CD4-positive, alpha-beta memory T cell (primary cell): ENCODE measurements around the gene PLCH2. TPM values are rescaled to one million over a fixed set of nuclear protein-coding genes. Genes with fewer than 3 reads are reported as not detected.

ENCODE experiments used
- CTCF ChIA-PET: fragments of 350-600 bp; sonication (Branson Sonifier 250); formaldehyde crosslinking; loops from one replicate; lab custom pipeline; 2021; ENCODE audit warnings: inconsistent platforms; ENCODE audit not compliant: partially characterized antibody; lab: Charles Lee
- POLR2A ChIA-PET: fragments of 350-600 bp; sonication (Branson Sonifier 250); formaldehyde crosslinking; loops from one replicate; lab custom pipeline; 2021; ENCODE audit not compliant: partially characterized antibody; lab: Charles Lee
- DNase-seq, 5 donors: peaks; one replicate each; pipeline versions ENCODE4 v3.0.0 to v3.0.0-alpha.2; 2020 to 2022; ENCODE audit warnings: mixed read lengths in 1 of 5
- H3K27ac ChIP-seq: one replicate; pipeline ENCODE4 v1.7.0; 2013; ENCODE audit warnings: low read depth, low read length
- H3K27me3 ChIP-seq: 2 replicates; pipeline ENCODE4 v1.7.0; 2013; ENCODE audit warnings: mild to moderate bottlenecking, low read length, moderate library complexity; ENCODE audit not compliant: insufficient read depth
- H3K36me3 ChIP-seq: 2 replicates; pipeline ENCODE4 v1.7.0; 2013; ENCODE audit warnings: mild to moderate bottlenecking, low read length, moderate library complexity; ENCODE audit not compliant: insufficient read depth
- H3K4me1 ChIP-seq: 2 replicates; pipeline ENCODE4 v1.7.0; 2013; ENCODE audit warnings: mild to moderate bottlenecking, low read length, moderate library complexity; ENCODE audit not compliant: insufficient read depth
- H3K4me3 ChIP-seq, 2 donors: one replicate each; pipeline ENCODE4 v1.7.0; 2013; ENCODE audit warnings: low read length in 2 of 2, mild to moderate bottlenecking in 1 of 2
- H3K9me3 ChIP-seq, 2 donors: one replicate each; pipeline ENCODE4 v1.7.0; 2013; ENCODE audit warnings: low read length in 2 of 2, control low read depth in 1 of 2; ENCODE audit not compliant: control insufficient read depth in 1 of 2
- H3K27ac Mint-ChIP-seq, 7 donors: one replicate each; pipeline ENCODE4 v1.8.0; 2020 to 2021; ENCODE audit warnings: mixed read lengths in 7 of 7, mild to moderate bottlenecking in 6 of 7, inconsistent platforms in 3 of 7, moderate library complexity in 3 of 7
- H3K27me3 Mint-ChIP-seq, 2 donors: one replicate each; pipeline ENCODE4 v1.8.0; 2020 to 2021; ENCODE audit warnings: mixed read lengths in 2 of 2
- H3K36me3 Mint-ChIP-seq, 2 donors: one replicate each; pipeline ENCODE4 v1.8.0; 2020 to 2021; ENCODE audit warnings: mixed read lengths in 2 of 2, inconsistent platforms in 1 of 2, mild to moderate bottlenecking in 1 of 2
- H3K4me1 Mint-ChIP-seq, 4 donors: one replicate each; pipeline ENCODE4 v1.8.0; 2020 to 2021; ENCODE audit warnings: mixed read lengths in 4 of 4, mild to moderate bottlenecking in 1 of 4
- H3K4me3 Mint-ChIP-seq, 8 donors: one replicate each; pipeline ENCODE4 v1.8.0; 2020 to 2021; ENCODE audit warnings: mixed read lengths in 8 of 8, mild to moderate bottlenecking in 7 of 8, moderate library complexity in 6 of 8, inconsistent platforms in 3 of 8
- H3K9me3 Mint-ChIP-seq, 8 donors: one replicate each; pipeline ENCODE4 v1.8.0; 2020 to 2021; ENCODE audit warnings: mixed read lengths in 8 of 8, mild to moderate bottlenecking in 5 of 8, inconsistent platforms in 3 of 8, moderate library complexity in 1 of 8
- intact Hi-C: fragments of 100-400 bp; cut with micrococcal nuclease; formaldehyde crosslinking; loops from one replicate; pipeline ENCODE4 v1.15.1; 2023
- polyA plus RNA-seq, 2 donors: library from polyadenylated mRNA; unstranded; fragments of 300-500 nt; fragmentation: Illumina TruSeq; gene quantifications; one replicate each; pipeline ENCODE4 v1.2.3, GENCODE V29; 2021
- total RNA-seq, 2 experiments: library from RNA; stranded (reverse); gene quantifications; one replicate each; pipeline ENCODE4 v1.2.3, GENCODE V29; 2021

The PLCH2 gene
- total and polyA plus RNA-seq, 4 experiments from 2014 or later: 2.0 to 31.6 (median 26.6) TPM; not detected in 1

- Mint-ChIP-seq H3K36me3 (peaks cover 0 to 4% of the 10 kb centered on the region in 2 donors), H3K27ac (peak overlapping the region in 3 of 7 donors; percentile 35 to 74 (median 41)), H3K27me3 (no peaks in the 10 kb centered on the region), H3K4me3 (no peak overlapping the region), H3K9me3 (no peaks in the 10 kb centered on the region), H3K4me1 (peaks cover 9 to 31% (median 23%) of the 10 kb centered on the region in 4 donors)
- CTCF ChIA-PET: interaction anchor here (1.1 kb wide), 1 partner anchor 81 kb away, joined by 3 read pairs; the partner anchor contains the start of gene PEX10
- Histone ChIP-seq H3K4me3 (no peak overlapping the region), H3K27ac (no peak overlapping the region), H3K36me3 (no peaks in the 10 kb centered on the region), H3K4me1 (peaks cover 24% of the 10 kb centered on the region), H3K27me3 (no peaks in the 10 kb centered on the region), H3K9me3 (no peaks in the 10 kb centered on the region)
- DNase-seq: no peak
- POLR2A ChIA-PET: interaction anchor here (1.2 kb wide), 1 partner anchor 30 kb away, joined by 3 read pairs; no protein-coding TSS in a partner anchor
- intact Hi-C loops: no loop called here
Observed at GRCh38 chr1:2494323-2494693, 18.2 kb downstream of the PLCH2 start.

GRCh38 chr1:2495026-2495425 lies 18.9 kb downstream of the PLCH2 start:
- Mint-ChIP-seq H3K27me3 (no peaks in the 10 kb centered on the region), H3K4me1 (peaks cover 10 to 38% (median 26%) of the 10 kb centered on the region in 4 donors), H3K36me3 (peaks cover 0 to 4% of the 10 kb centered on the region in 2 donors), H3K27ac (no peak overlapping the region), H3K9me3 (no peaks in the 10 kb centered on the region), H3K4me3 (no peak overlapping the region)
- CTCF ChIA-PET: no interaction called here
- Histone ChIP-seq H3K9me3 (no peaks in the 10 kb centered on the region), H3K27me3 (no peaks in the 10 kb centered on the region), H3K27ac (no peak overlapping the region), H3K4me3 (no peak overlapping the region), H3K4me1 (peaks cover 31% of the 10 kb centered on the region), H3K36me3 (no peaks in the 10 kb centered on the region)
- intact Hi-C loops: no loop called here
- no peak for DNase-seq
- POLR2A ChIA-PET: interaction anchor here (1.6 kb wide), 1 partner anchor 29 kb away, joined by 5 read pairs; no protein-coding TSS in a partner anchor

GRCh38 chr1:2495546-2495945 lies 19.5 kb downstream of the PLCH2 start:
- Histone ChIP-seq H3K27me3 (no peaks in the 10 kb centered on the region), H3K4me3 (no peak overlapping the region), H3K36me3 (no peaks in the 10 kb centered on the region), H3K4me1 (peaks cover 35% of the 10 kb centered on the region), H3K27ac (no peak overlapping the region), H3K9me3 (no peaks in the 10 kb centered on the region)
- H3K4me3 Mint-ChIP-seq: no peak overlapping the region
- ChIA-PET POLR2A (interaction anchor here (1.6 kb wide), 1 partner anchor 29 kb away, joined by 5 read pairs; no protein-coding TSS in a partner anchor), CTCF (no interaction called here)
- DNase-seq: no peak
- no peaks in the 10 kb centered on the region for H3K27me3 Mint-ChIP-seq
- H3K9me3 Mint-ChIP-seq: no peaks in the 10 kb centered on the region
- H3K4me1 Mint-ChIP-seq: peaks cover 14 to 43% (median 30%) of the 10 kb centered on the region in 4 donors
- intact Hi-C loops: no loop called here
- peak overlapping the region in 1 of 7 donors; percentile 64 for H3K27ac Mint-ChIP-seq
- peaks cover 0 to 4% of the 10 kb centered on the region in 2 donors for H3K36me3 Mint-ChIP-seq

- Mint-ChIP-seq H3K4me1 (peaks cover 14 to 44% (median 30%) of the 10 kb centered on the region in 4 donors), H3K27me3 (no peaks in the 10 kb centered on the region), H3K4me3 (no peak overlapping the region), H3K9me3 (no peaks in the 10 kb centered on the region), H3K36me3 (peaks cover 0 to 3% of the 10 kb centered on the region in 2 donors), H3K27ac (peak overlapping the region in 4 of 7 donors; percentile 32 to 78 (median 56))
- intact Hi-C loops: no loop called here
- no peak for DNase-seq
- Histone ChIP-seq H3K9me3 (no peaks in the 10 kb centered on the region), H3K4me3 (no peak overlapping the region), H3K36me3 (no peaks in the 10 kb centered on the region), H3K27ac (no peak overlapping the region), H3K4me1 (peaks cover 35% of the 10 kb centered on the region), H3K27me3 (no peaks in the 10 kb centered on the region)
- ChIA-PET CTCF (no interaction called here), POLR2A (interaction anchor here (1.5 to 1.6 kb wide), 3 partner anchors 10 to 80 kb away, joined by 4 to 5 read pairs (median 5); no protein-coding TSS in a partner anchor)
Observed at GRCh38 chr1:2496087-2496622, 20.1 kb downstream of the PLCH2 start.

- H3K4me1 Mint-ChIP-seq: peaks cover 14 to 44% (median 28%) of the 10 kb centered on the region in 4 donors
Observed at GRCh38 chr1:2496746-2497145, 20.7 kb downstream of the PLCH2 start.

GRCh38 chr1:2497891-2498290 lies 21.8 kb downstream of the PLCH2 start:
- Mint-ChIP-seq H3K4me1 (peaks cover 14 to 44% (median 28%) of the 10 kb centered on the region in 4 donors), H3K27me3 (no peaks in the 10 kb centered on the region), H3K9me3 (no peaks in the 10 kb centered on the region), H3K4me3 (peak overlapping the region in 1 of 8 donors; percentile 15), H3K27ac (peak overlapping the region in 2 of 7 donors; percentile 17 to 29), H3K36me3 (no peaks in the 10 kb centered on the region)
- Histone ChIP-seq H3K27ac (no peak overlapping the region), H3K9me3 (no peaks in the 10 kb centered on the region), H3K4me3 (no peak overlapping the region), H3K36me3 (no peaks in the 10 kb centered on the region), H3K4me1 (peaks cover 35% of the 10 kb centered on the region), H3K27me3 (no peaks in the 10 kb centered on the region)
- DNase-seq: no peak
- ChIA-PET POLR2A (interaction anchor here (1.2 to 1.6 kb wide), 2 partner anchors 8 to 49 kb away, joined by 3 to 5 read pairs; no protein-coding TSS in a partner anchor), CTCF (no interaction called here)
- intact Hi-C loops: no loop called here

More at GRCh38 chr1:2496746-2497145, 20.7 kb downstream of the PLCH2 start:
- Mint-ChIP-seq H3K27me3 (no peaks in the 10 kb centered on the region), H3K4me3 (no peak overlapping the region), H3K9me3 (no peaks in the 10 kb centered on the region), H3K36me3 (no peaks in the 10 kb centered on the region), H3K27ac (peak overlapping the region in 1 of 7 donors; percentile 42)
- Histone ChIP-seq H3K4me1 (peaks cover 35% of the 10 kb centered on the region), H3K4me3 (no peak overlapping the region), H3K9me3 (no peaks in the 10 kb centered on the region), H3K27ac (no peak overlapping the region), H3K27me3 (no peaks in the 10 kb centered on the region), H3K36me3 (no peaks in the 10 kb centered on the region)
- no peak for DNase-seq
- intact Hi-C loops: no loop called here
- CTCF ChIA-PET: no interaction called here
- POLR2A ChIA-PET: interaction anchor here (1.2 to 1.6 kb wide), 4 partner anchors 9 to 81 kb away, joined by 3 to 5 read pairs (median 4); no protein-coding TSS in a partner anchor

- Histone ChIP-seq H3K4me1 (peaks cover 34% of the 10 kb centered on the region), H3K36me3 (no peaks in the 10 kb centered on the region), H3K9me3 (no peaks in the 10 kb centered on the region), H3K27ac (no peak overlapping the region), H3K4me3 (no peak overlapping the region), H3K27me3 (no peaks in the 10 kb centered on the region)
- Mint-ChIP-seq H3K27ac (no peak overlapping the region), H3K4me1 (peaks cover 13 to 43% (median 21%) of the 10 kb centered on the region in 4 donors), H3K9me3 (no peaks in the 10 kb centered on the region), H3K27me3 (no peaks in the 10 kb centered on the region), H3K4me3 (no peak overlapping the region), H3K36me3 (no peaks in the 10 kb centered on the region)
- ChIA-PET POLR2A (no interaction called here), CTCF (no interaction called here)
- intact Hi-C loops: no loop called here
- DNase-seq: no peak
Observed at GRCh38 chr1:2498648-2499047, 22.6 kb downstream of the PLCH2 start.
